COLO829 (cell line): Measurements from ENCODE around the gene IL17RD.
A peak's percentile ranks its signal among the peaks of the same experiment; 100 is the strongest.

Experiments used
- DNase-seq: peaks from one replicate; pipeline ENCODE4 v3.0.0; 2012; ENCODE audit warnings: low spot score

The IL17RD gene

GRCh38 chr3:57065588-57065987, 99.6 kb downstream of the IL17RD start:
- DNase-seq = no peak

GRCh38 chr3:57064572-57064971, 100.6 kb downstream of the IL17RD start:
- DNase-seq = no peak

GRCh38 chr3:57064001-57064400, 101.2 kb downstream of the IL17RD start:
- no peak for DNase-seq

GRCh38 chr3:57063032-57063431, 102.1 kb downstream of the IL17RD start:
- DNase-seq = no peak

GRCh38 chr3:57062101-57062631, 103.0 kb downstream of the IL17RD start:
- DNase-seq = no peak

GRCh38 chr3:57061556-57061955, 103.6 kb downstream of the IL17RD start:
- DNase-seq = no peak

- peak; percentile 99 for DNase-seq
Measured at GRCh38 chr3:57060089-57060821, 104.9 kb downstream of the IL17RD start, which contains the start of gene SPATA12. SPATA12 (plus strand) TSS chr3:57060664; CDS start chr3:57073695, 13,031 bp downstream.

GRCh38 chr3:57059411-57059810, 105.7 kb downstream of the IL17RD start:
- DNase-seq = no peak

GRCh38 chr3:57057351-57057750, 107.8 kb downstream of the IL17RD start:
- no peak for DNase-seq

GRCh38 chr3:57053122-57053521, 112.0 kb downstream of the IL17RD start:
- DNase-seq = no peak

GRCh38 chr3:57052662-57053061, 112.5 kb downstream of the IL17RD start:
- DNase-seq = no peak

- no peak for DNase-seq
Measured at GRCh38 chr3:57048728-57049127, 116.4 kb downstream of the IL17RD start.

- peak; percentile 42 for DNase-seq
Measured at GRCh38 chr3:57048052-57048671, 117.0 kb downstream of the IL17RD start.

- no peak for DNase-seq
Measured at GRCh38 chr3:57046101-57046765, 118.9 kb downstream of the IL17RD start.

- no peak for DNase-seq
Measured at GRCh38 chr3:57043518-57043917, 121.6 kb downstream of the IL17RD start.

- no peak for DNase-seq
Measured at GRCh38 chr3:57041674-57042073, 123.5 kb downstream of the IL17RD start.
